Osteocyte (in vitro differentiated cells): ENCODE data around the gene DBP. TPM values are rescaled to one million over a fixed set of nuclear protein-coding genes. Genes with fewer than 3 reads are reported as not detected.

Source experiments
- DNase-seq: peaks from one replicate; pipeline ENCODE4 v3.0.0; 2021; ENCODE audit warnings: mixed read lengths; ENCODE audit not compliant: unreplicated experiment; ENCODE audit errors: extremely low spot score
- H3K27ac Mint-ChIP-seq: one replicate; pipeline ENCODE4 v1.8.0; 2021; ENCODE audit warnings: mild to moderate bottlenecking, mixed read lengths; ENCODE audit not compliant: unreplicated experiment
- H3K27me3 Mint-ChIP-seq: one replicate; pipeline ENCODE4 v1.8.0; 2021; ENCODE audit warnings: mixed read lengths; ENCODE audit not compliant: unreplicated experiment
- H3K36me3 Mint-ChIP-seq: one replicate; pipeline ENCODE4 v1.8.0; 2021; ENCODE audit warnings: mixed read lengths; ENCODE audit not compliant: unreplicated experiment
- H3K4me1 Mint-ChIP-seq: one replicate; pipeline ENCODE4 v1.8.0; 2021; ENCODE audit warnings: mixed read lengths; ENCODE audit not compliant: unreplicated experiment
- H3K4me3 Mint-ChIP-seq: one replicate; pipeline ENCODE4 v1.8.0; 2021; ENCODE audit warnings: mild to moderate bottlenecking, moderate library complexity, mixed read lengths; ENCODE audit not compliant: unreplicated experiment
- H3K9me3 Mint-ChIP-seq: one replicate; pipeline ENCODE4 v1.8.0; 2021; ENCODE audit warnings: mixed read lengths; ENCODE audit not compliant: unreplicated experiment
- CTCF ChIP-seq: fragments of 200-600 bp; sonication (generic); IDR thresholded peaks from 2 replicates; pipeline ENCODE4 v1.5.0; 2021; ENCODE audit warnings: antibody characterized with exemption, mild to moderate bottlenecking, moderate library complexity
- total RNA-seq: library from RNA; stranded (reverse); gene quantifications from 2 replicates; pipeline ENCODE4 v1.2.1, GENCODE V29; 2021

DBP gene
- total RNA-seq, 1 donor from 2014 or later, result 20.3 TPM

- Mint-ChIP-seq H3K27me3 (peaks cover 4% of the 10 kb centered on the region), H3K27ac (no peak overlapping the region), H3K9me3 (no peaks in the 10 kb centered on the region), H3K36me3 (no peaks in the 10 kb centered on the region), H3K4me3 (no peak overlapping the region), H3K4me1 (peaks cover 2% of the 10 kb centered on the region)
- DNase-seq, result no peak
- TF ChIP-seq CTCF, result no peak
Observed at GRCh38 chr19:48595171-48595570, 42.0 kb downstream of the DBP start.

GRCh38 chr19:48591021-48591420, 46.2 kb downstream of the DBP start:
- Mint-ChIP-seq H3K9me3 (no peaks in the 10 kb centered on the region), H3K36me3 (no peaks in the 10 kb centered on the region), H3K4me3 (no peak overlapping the region), H3K27me3 (no peaks in the 10 kb centered on the region), H3K4me1 (peaks cover 9% of the 10 kb centered on the region), H3K27ac (no peak overlapping the region)
- DNase-seq, result no peak
- no peak for TF ChIP-seq CTCF

GRCh38 chr19:48588670-48589401, 48.3 kb downstream of the DBP start:
- Mint-ChIP-seq H3K9me3 (no peaks in the 10 kb centered on the region), H3K4me1 (peaks cover 13% of the 10 kb centered on the region), H3K4me3 (peak overlapping the region; percentile 79), H3K36me3 (no peaks in the 10 kb centered on the region), H3K27me3 (no peaks in the 10 kb centered on the region), H3K27ac (peak overlapping the region; percentile 27)
- peak; percentile 97 for TF ChIP-seq CTCF
- DNase-seq, result peak; percentile 97

- no peak overlapping the region for H3K27ac Mint-ChIP-seq
- H3K4me3 Mint-ChIP-seq, result no peak overlapping the region
- DNase-seq, result no peak
- peaks cover 13% of the 10 kb centered on the region for H3K4me1 Mint-ChIP-seq
- no peaks in the 10 kb centered on the region for H3K27me3 Mint-ChIP-seq
- H3K9me3 Mint-ChIP-seq, result no peaks in the 10 kb centered on the region
- TF ChIP-seq CTCF, result no peak
- H3K36me3 Mint-ChIP-seq, result no peaks in the 10 kb centered on the region
Observed at GRCh38 chr19:48587387-48587786, 49.8 kb downstream of the DBP start.

GRCh38 chr19:48582168-48582567, 55.0 kb downstream of the DBP start:
- no peak overlapping the region for H3K27ac Mint-ChIP-seq
- no peaks in the 10 kb centered on the region for H3K27me3 Mint-ChIP-seq
- H3K4me3 Mint-ChIP-seq, result no peak overlapping the region
- no peaks in the 10 kb centered on the region for H3K36me3 Mint-ChIP-seq
- TF ChIP-seq CTCF, result no peak
- H3K9me3 Mint-ChIP-seq, result no peaks in the 10 kb centered on the region
- no peak for DNase-seq
- peaks cover 4% of the 10 kb centered on the region for H3K4me1 Mint-ChIP-seq

Other genes with a start within 250 kb of the DBP start
- gene KDELR1, start 245.8 kb downstream of the DBP start, total RNA-seq, result 267 and 275 TPM in 2 replicates
- 0.68 and 1.2 TPM in 2 replicates for gene GRIN2D, start 243.7 kb downstream of the DBP start, total RNA-seq
- 36.2 and 38.4 TPM in 2 replicates for gene GRWD1, start 191.4 kb downstream of the DBP start, total RNA-seq
- gene KCNJ14, start 181.8 kb downstream of the DBP start, total RNA-seq, result 0.86 and 1.6 TPM in 2 replicates
- 92.1 and 107 TPM in 2 replicates for gene CYTH2, start 168.0 kb downstream of the DBP start, total RNA-seq
- 0.32 and 0.39 TPM in 2 replicates for gene LMTK3, start 125.5 kb downstream of the DBP start, total RNA-seq
- gene SULT2B1, start 85.2 kb downstream of the DBP start, total RNA-seq, result not detected in 2 replicates
- not detected in 2 replicates for gene SPACA4, start 30.6 kb downstream of the DBP start, total RNA-seq
- 1.1 and 1.3 TPM in 2 replicates for gene FAM83E, start 22.3 kb downstream of the DBP start, total RNA-seq
- 1,287 and 1,310 TPM in 2 replicates for gene RPL18, start 18.2 kb downstream of the DBP start, total RNA-seq
- gene SPHK2, start 17.9 kb downstream of the DBP start, total RNA-seq, result 34.4 and 34.7 TPM in 2 replicates
- gene CA11, start 8.8 kb upstream of the DBP start, total RNA-seq, result 34.2 and 40.7 TPM in 2 replicates
- gene NTN5, start 35.6 kb upstream of the DBP start, total RNA-seq, result 1.3 and 1.7 TPM in 2 replicates
- not detected in 2 replicates for gene FUT2, start 58.6 kb upstream of the DBP start, total RNA-seq
- gene MAMSTR, start 82.3 kb upstream of the DBP start, total RNA-seq, result 1.3 and 1.8 TPM in 2 replicates
- gene RASIP1, start 103.2 kb upstream of the DBP start, total RNA-seq, result 0.43 and 0.57 TPM in 2 replicates
- gene IZUMO1, start 109.5 kb upstream of the DBP start, total RNA-seq, result not detected in 2 replicates
- gene FUT1, start 115.3 kb upstream of the DBP start, total RNA-seq, result 0.11 TPM in 1 of 2 replicates, not detected in the other
- not detected in 2 replicates for gene FGF21, start 118.1 kb upstream of the DBP start, total RNA-seq
- gene BCAT2, start 173.7 kb upstream of the DBP start, total RNA-seq, result 48.5 and 50.5 TPM in 2 replicates
- 23.9 and 29.1 TPM in 2 replicates for gene HSD17B14, start 199.1 kb upstream of the DBP start, total RNA-seq
- 31.0 and 40.0 TPM in 2 replicates for gene PLEKHA4, start 231.2 kb upstream of the DBP start, total RNA-seq
- gene PPP1R15A, start 235.0 kb upstream of the DBP start, total RNA-seq, result 96.5 and 118 TPM in 2 replicates